Ascending aorta (tissue), 2 donors: ENCODE measurements around the gene CEP112. TPM values are rescaled to one million over a fixed set of nuclear protein-coding genes. Genes with fewer than 3 reads are reported as not detected.

ENCODE experiments used
- DNase-seq, 2 donors: peaks; one replicate each; pipeline ENCODE4 v3.0.0-alpha.2; 2019; ENCODE audit warnings: low spot score in 2 of 2
- H3K27ac ChIP-seq, 2 donors: fragments of 200-600 bp; sonication (generic); one replicate each; pipeline ENCODE4 v1.5.1; 2016 to 2017; ENCODE audit warnings: mild to moderate bottlenecking in 1 of 2
- H3K27me3 ChIP-seq: fragments of 200-600 bp; sonication (generic); one replicate; pipeline ENCODE4 v1.5.1; 2017
- H3K36me3 ChIP-seq, 2 donors: fragments of 200-600 bp; sonication (generic); one replicate each; pipeline ENCODE4 v1.5.1; 2016
- H3K4me1 ChIP-seq, 2 donors: fragments of 200-600 bp; sonication (generic); one replicate each; pipeline ENCODE4 v1.5.1; 2016 to 2017; ENCODE audit warnings: mild to moderate bottlenecking in 1 of 2
- H3K4me3 ChIP-seq, 2 donors: fragments of 200-600 bp; sonication (generic); one replicate each; pipeline ENCODE4 v1.5.1; 2016 to 2017; ENCODE audit warnings: mild to moderate bottlenecking in 1 of 2
- H3K9me3 ChIP-seq, 2 donors: fragments of 200-600 bp; sonication (generic); one replicate each; pipeline ENCODE4 v1.5.1; 2016
- CTCF ChIP-seq, 3 experiments: fragments of 200-600 bp in 2 of 3; fragments of 450-650 bp in 1 of 3; sonication (generic) in 2 of 3; IDR thresholded peaks; one replicate each; pipeline ENCODE4 v1.5.1; 2016 to 2019; ENCODE audit warnings: antibody characterized with exemption in 3 of 3, mild to moderate bottlenecking in 1 of 3, moderate library complexity in 1 of 3
- intact Hi-C: fragments of 100-400 bp; cut with DNase I; formaldehyde crosslinking; loops from one replicate; pipeline ENCODE4 v1.15.1; 2023
- total RNA-seq: library from RNA; depleted of rRNA; stranded (reverse); fragments of >200 nt; gene quantifications from one replicate; pipeline ENCODE4 v1.1.0, GENCODE V29; 2016

Gene CEP112
- total RNA-seq, 1 donor from 2014 or later: 11.4 TPM

- intact Hi-C loops: no loop called here
- no peaks in the 10 kb centered on the region for H3K9me3 ChIP-seq
- no peak for DNase-seq
These were observed 305.4 kb downstream of the CEP112 start for GRCh38 chr17:65886315-65887245.

DNA sequence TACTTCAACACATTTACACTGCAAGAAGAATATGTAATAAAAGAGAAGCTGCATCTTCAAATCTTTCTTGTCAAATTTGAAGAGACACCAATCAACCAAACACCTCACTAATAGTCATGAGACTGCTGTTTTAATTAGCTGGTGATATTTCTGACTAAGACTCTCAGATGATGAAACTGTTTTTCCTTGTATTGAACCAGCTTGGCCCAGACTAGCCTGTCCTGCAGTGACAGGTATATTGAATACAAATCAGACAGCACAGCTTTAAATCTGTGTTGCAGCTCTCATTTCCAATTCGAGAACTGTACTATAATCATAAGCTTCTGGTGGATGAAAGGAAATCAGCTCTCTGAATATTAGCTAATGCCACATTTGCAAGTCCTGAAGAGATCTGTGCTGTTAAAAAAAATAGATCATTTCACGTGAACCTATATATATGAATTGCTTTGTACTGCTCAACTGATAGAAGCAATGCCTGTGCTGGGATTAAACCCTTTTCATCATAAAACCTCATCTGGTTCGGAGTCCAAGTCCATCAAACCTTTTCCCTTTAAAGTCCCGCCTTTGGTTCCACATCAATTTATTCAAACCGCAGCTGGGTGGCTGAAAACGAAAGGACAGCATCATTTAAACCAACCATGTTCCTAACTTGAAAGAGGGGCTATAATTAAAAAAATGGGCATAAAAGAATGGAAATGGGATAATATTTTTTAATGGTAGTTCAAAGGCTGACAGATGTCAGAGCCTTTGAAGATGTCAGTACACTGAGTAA is 306.2 kb downstream of the CEP112 start:
- no peak for DNase-seq
- TF ChIP-seq CTCF (IDR thresholded peaks at IDR 0.05): no peak
- Histone ChIP-seq H3K36me3 (no peaks in the 10 kb centered on the region), H3K4me3 (no peak overlapping the region), H3K4me1 (no peaks in the 10 kb centered on the region), H3K9me3 (no peaks in the 10 kb centered on the region), H3K27ac (no peak overlapping the region), H3K27me3 (no peaks in the 10 kb centered on the region)
- intact Hi-C loops: no loop called here

More at GRCh38 chr17:65886315-65887245, 305.4 kb downstream of the CEP112 start:
- H3K4me3 ChIP-seq: no peak overlapping the region
- no peaks in the 10 kb centered on the region for H3K36me3 ChIP-seq
- H3K4me1 ChIP-seq: no peaks in the 10 kb centered on the region
- H3K27ac ChIP-seq: no peak overlapping the region
- no peaks in the 10 kb centered on the region for H3K27me3 ChIP-seq
- no peak for TF ChIP-seq CTCF (IDR thresholded peaks at IDR 0.05)

GRCh38 chr17:65876985-65877384 is 314.9 kb downstream of the CEP112 start:
- no peak for TF ChIP-seq CTCF (IDR thresholded peaks at IDR 0.05)
- H3K9me3 ChIP-seq: no peaks in the 10 kb centered on the region
- no peak overlapping the region for H3K27ac ChIP-seq
- H3K4me1 ChIP-seq: no peaks in the 10 kb centered on the region
- H3K36me3 ChIP-seq: no peaks in the 10 kb centered on the region
- H3K27me3 ChIP-seq: no peaks in the 10 kb centered on the region
- DNase-seq: no peak
- intact Hi-C loops: no loop called here
- no peak overlapping the region for H3K4me3 ChIP-seq

GRCh38 chr17:65868881-65869280 is 323.1 kb downstream of the CEP112 start:
- no peak overlapping the region for H3K27ac ChIP-seq
- H3K4me3 ChIP-seq: no peak overlapping the region
- no peaks in the 10 kb centered on the region for H3K9me3 ChIP-seq
- no peak for DNase-seq
- intact Hi-C loops: no loop called here
- H3K27me3 ChIP-seq: no peaks in the 10 kb centered on the region
- H3K36me3 ChIP-seq: no peaks in the 10 kb centered on the region
- no peaks in the 10 kb centered on the region for H3K4me1 ChIP-seq
- no peak for TF ChIP-seq CTCF (IDR thresholded peaks at IDR 0.05)

- Histone ChIP-seq H3K4me1 (no peaks in the 10 kb centered on the region), H3K9me3 (no peaks in the 10 kb centered on the region), H3K27me3 (no peaks in the 10 kb centered on the region), H3K27ac (no peak overlapping the region), H3K4me3 (no peak overlapping the region), H3K36me3 (no peaks in the 10 kb centered on the region)
- DNase-seq: no peak
- intact Hi-C loops: no loop called here
- TF ChIP-seq CTCF (IDR thresholded peaks at IDR 0.05): no peak
These were observed 324.9 kb downstream of the CEP112 start for GRCh38 chr17:65867014-65867413.
